Large intestine (tissue), 3 donors: ENCODE measurements around the gene RNLS. TPM values are rescaled to one million over a fixed set of nuclear protein-coding genes. Genes with fewer than 3 reads are reported as not detected.
A peak's percentile ranks its signal among the peaks of the same experiment; 100 is the strongest.

Experiments
- DNase-seq, 2 donors: peaks; one replicate each; pipeline versions ENCODE4 v3.0.0 to v3.0.0-alpha.2; 2013
- H3K27ac ChIP-seq: one replicate; pipeline ENCODE4 v1.5.1; 2013; ENCODE audit warnings: low read length
- H3K27me3 ChIP-seq: 2 replicates; pipeline ENCODE4 v1.6.1; 2013; ENCODE audit warnings: low read length; ENCODE audit not compliant: control insufficient read depth, insufficient read depth
- H3K36me3 ChIP-seq: 2 replicates; pipeline ENCODE4 v1.6.1; 2013; ENCODE audit warnings: low read length; ENCODE audit not compliant: control insufficient read depth, insufficient read depth
- H3K4me1 ChIP-seq: one replicate; pipeline ENCODE4 v1.6.1; 2013; ENCODE audit warnings: low read length; ENCODE audit not compliant: control insufficient read depth, insufficient read depth
- H3K4me3 ChIP-seq: one replicate; pipeline ENCODE4 v1.5.1; 2013; ENCODE audit warnings: low read length
- H3K9me3 ChIP-seq: one replicate; pipeline ENCODE4 v1.6.1; 2013; ENCODE audit warnings: mild to moderate bottlenecking, low read depth, low read length, moderate library complexity; ENCODE audit not compliant: control insufficient read depth
- WGBS: methylation state at CpG from one replicate; pipeline ENCODE4 v1.1.5; 2013; ENCODE audit warnings: low lambda C conversion rate; ENCODE audit not compliant: insufficient coverage; 5-methylcytosine and 5-hydroxymethylcytosine counted together
- polyA plus RNA-seq: library from polyadenylated mRNA; unstranded; fragments of 120-200 nt; gene quantifications from one replicate; pipeline ENCODE4 v1.2.1, GENCODE V29; 2013

The RNLS gene
- polyA plus RNA-seq, 1 donor: 19.5 TPM

DNA sequence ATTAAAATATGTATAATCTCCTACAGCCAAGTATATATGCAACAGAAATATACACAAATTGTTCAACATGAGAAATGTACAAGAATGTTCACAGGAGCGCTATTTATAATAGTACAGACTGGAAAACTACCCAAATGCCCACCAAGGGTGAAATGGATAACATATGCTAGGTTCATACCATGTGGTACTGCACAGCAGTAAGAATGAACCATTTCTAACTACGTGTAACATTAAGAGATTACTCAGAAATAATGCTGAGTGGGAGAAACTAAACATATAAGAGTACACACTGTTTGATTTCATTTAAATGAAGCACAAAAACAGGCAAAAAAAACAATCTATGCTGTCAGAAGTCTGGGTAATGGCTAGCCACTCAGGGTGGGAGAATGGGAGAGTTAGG, 45.8 kb downstream of the RNLS start:
- no peaks in the 10 kb centered on the region for H3K36me3 ChIP-seq
- H3K27me3 ChIP-seq: no peaks in the 10 kb centered on the region
- no peaks in the 10 kb centered on the region for H3K9me3 ChIP-seq
- no peak overlapping the region for H3K27ac ChIP-seq
- 80% methylated on average over 2 of the region's 2 CpGs for WGBS
- no peak for DNase-seq
- no peaks in the 10 kb centered on the region for H3K4me1 ChIP-seq
- no peak overlapping the region for H3K4me3 ChIP-seq

DNA sequence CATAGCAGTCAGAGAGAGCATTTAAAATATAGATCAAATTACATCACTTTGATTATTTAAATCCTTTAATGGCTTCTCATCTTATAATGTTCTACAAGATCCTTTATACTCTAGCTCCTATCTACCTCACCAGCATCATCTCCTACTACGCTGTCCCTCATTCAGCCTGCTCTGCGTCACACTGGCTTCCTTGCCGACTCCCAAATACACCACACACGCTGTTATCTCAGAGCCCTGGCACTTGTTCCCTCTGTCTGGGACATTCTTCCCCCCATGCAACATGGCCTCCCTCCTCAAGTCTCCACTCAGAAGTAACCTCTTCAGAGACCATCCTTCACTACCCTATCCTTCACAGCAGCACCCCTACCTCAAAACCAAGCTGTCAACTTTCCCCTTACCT, 46.7 kb downstream of the RNLS start:
- DNase-seq: no peak
- H3K36me3 ChIP-seq: no peaks in the 10 kb centered on the region
- H3K27me3 ChIP-seq: no peaks in the 10 kb centered on the region
- no peaks in the 10 kb centered on the region for H3K4me1 ChIP-seq
- no peak overlapping the region for H3K27ac ChIP-seq
- H3K9me3 ChIP-seq: no peaks in the 10 kb centered on the region
- H3K4me3 ChIP-seq: no peak overlapping the region
- 86% methylated on average over 3 of the region's 4 CpGs for WGBS

DNA sequence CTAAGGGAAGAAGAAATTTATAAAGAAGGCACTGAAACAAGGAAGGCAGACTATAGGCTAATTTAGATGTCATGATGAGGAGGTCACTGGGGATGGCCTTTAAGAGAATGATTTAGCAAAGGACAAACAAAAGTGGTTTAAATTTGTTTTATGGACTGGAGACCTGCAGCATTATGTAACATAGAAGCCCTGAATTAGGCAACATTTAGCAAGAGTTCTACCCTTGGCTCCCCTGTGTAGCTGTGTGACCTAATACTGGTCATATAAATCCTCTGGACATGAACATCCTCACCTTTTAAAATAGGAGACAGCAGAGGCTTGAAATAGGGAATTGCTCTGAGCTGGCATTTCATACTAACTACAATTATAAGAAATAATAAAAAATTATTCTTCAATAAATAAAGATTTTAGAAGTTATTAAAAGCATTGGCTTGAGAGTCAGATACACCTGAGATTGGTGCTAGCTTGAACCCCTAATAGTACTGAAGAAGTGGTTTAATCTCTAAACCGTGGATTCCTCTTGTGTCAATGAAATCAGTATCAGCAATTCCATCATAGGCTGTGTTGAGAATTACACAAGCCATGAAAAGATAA, 48.9 kb downstream of the RNLS start:
- no CpG with 5 or more reads among the region's 1 CpG for WGBS

DNA sequence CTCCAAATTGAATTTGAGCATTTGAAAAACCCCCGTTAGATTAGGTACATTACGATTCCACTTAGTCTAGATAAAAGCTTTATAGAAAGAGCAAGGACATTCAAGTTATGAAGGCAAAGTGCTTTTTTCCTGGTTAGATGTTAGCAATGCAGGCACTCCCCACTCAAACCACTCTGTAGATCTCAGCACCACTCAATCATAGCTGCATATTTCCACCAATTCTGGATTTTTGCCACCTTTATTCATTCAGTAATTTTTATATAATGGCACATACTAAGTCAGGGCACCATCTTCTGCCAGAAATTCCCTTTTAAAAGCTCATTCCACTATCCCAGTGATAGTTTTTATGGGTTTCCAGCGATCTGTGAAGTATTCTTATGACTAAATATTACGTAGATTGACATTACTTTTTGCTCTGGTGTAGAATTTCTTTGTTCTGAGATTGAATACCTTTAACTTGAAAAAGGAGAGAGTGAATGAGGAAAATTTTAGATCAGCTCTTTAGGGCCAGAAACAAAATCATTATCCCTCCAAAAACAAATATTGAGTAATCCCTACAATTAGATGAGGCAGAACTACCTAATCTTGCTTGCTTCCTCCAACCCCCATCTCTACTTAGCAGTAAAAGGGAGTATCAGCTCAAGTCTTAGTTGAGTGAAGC, 51.6 kb downstream of the RNLS start:
- H3K4me3 ChIP-seq: no peak overlapping the region
- no peaks in the 10 kb centered on the region for H3K36me3 ChIP-seq
- 100% methylated on average over 1 of the region's 4 CpGs for WGBS
- no peaks in the 10 kb centered on the region for H3K27me3 ChIP-seq
- H3K9me3 ChIP-seq: no peaks in the 10 kb centered on the region
- no peak for DNase-seq
- H3K4me1 ChIP-seq: no peaks in the 10 kb centered on the region
- H3K27ac ChIP-seq: no peak overlapping the region

More for the DNA sequence above, 48.9 kb downstream of the RNLS start:
- H3K27ac ChIP-seq: no peak overlapping the region
- no peaks in the 10 kb centered on the region for H3K4me1 ChIP-seq
- no peak overlapping the region for H3K4me3 ChIP-seq
- H3K27me3 ChIP-seq: no peaks in the 10 kb centered on the region
- H3K36me3 ChIP-seq: no peaks in the 10 kb centered on the region
- H3K9me3 ChIP-seq: no peaks in the 10 kb centered on the region
- DNase-seq: no peak

DNA sequence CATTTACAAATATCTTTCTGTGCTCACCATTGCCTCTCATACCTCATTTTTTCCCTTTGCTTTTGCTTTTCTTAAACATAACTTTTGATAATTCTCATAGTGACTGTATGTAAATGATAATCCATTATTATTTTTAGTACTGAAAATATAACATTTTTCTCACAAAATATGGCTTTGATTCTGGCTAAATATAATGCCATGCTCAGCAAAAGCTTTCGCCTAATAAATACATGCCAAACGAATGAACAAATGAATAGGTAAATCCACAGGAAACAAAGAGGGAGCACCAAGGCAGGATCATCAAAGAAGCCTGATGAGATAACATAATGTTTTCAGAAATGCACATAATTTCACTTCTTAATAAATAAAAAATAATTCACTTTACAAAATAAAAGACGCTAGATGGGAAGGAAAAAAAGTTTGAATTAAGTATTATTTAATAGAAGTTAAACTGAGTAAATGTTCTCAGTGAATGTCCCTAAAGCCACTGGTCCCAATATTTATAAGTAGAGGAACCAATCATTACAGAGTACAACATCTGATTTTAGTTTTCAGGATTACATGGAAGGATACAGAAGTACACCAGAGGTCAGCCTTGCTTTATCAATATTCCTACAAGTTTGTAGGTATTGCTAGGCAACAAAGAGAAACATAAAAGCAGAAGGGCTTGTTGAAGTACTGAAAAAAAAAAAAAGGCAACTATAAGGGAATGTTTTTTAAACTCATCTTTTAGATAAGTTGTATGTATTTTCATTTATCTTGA, 52.3 kb downstream of the RNLS start:
- no peak overlapping the region for H3K27ac ChIP-seq
- no peak overlapping the region for H3K4me3 ChIP-seq
- H3K9me3 ChIP-seq: no peaks in the 10 kb centered on the region
- WGBS: 69% methylated on average over 3 of the region's 3 CpGs
- H3K27me3 ChIP-seq: no peaks in the 10 kb centered on the region
- H3K4me1 ChIP-seq: no peaks in the 10 kb centered on the region
- DNase-seq: peak in 1 of 2 donors; percentile 14
- no peaks in the 10 kb centered on the region for H3K36me3 ChIP-seq

DNA sequence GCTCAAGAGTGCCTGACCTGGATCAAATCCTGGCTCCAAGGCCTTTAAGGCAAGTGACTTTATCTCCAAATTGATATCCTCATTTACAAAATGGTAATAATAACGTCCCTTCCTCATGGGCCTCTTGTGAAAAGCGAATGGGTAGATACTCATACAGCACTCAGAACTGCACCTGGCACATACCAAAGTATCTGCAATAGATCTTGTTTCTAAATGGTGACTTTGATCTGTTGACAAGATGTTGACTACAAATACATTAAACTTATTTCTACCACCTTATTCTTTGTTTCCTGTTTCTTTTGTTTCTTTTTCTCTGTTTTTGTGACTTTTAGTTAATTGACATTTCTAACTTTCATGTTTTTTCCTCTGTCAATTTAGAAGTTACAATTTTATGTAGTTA, 53.0 kb downstream of the RNLS start:
- Histone ChIP-seq H3K9me3 (no peaks in the 10 kb centered on the region), H3K36me3 (no peaks in the 10 kb centered on the region), H3K4me3 (no peak overlapping the region), H3K27me3 (no peaks in the 10 kb centered on the region), H3K27ac (no peak overlapping the region), H3K4me1 (no peaks in the 10 kb centered on the region)
- no peak for DNase-seq
- no CpG with 5 or more reads among the region's 2 CpGs for WGBS

DNA sequence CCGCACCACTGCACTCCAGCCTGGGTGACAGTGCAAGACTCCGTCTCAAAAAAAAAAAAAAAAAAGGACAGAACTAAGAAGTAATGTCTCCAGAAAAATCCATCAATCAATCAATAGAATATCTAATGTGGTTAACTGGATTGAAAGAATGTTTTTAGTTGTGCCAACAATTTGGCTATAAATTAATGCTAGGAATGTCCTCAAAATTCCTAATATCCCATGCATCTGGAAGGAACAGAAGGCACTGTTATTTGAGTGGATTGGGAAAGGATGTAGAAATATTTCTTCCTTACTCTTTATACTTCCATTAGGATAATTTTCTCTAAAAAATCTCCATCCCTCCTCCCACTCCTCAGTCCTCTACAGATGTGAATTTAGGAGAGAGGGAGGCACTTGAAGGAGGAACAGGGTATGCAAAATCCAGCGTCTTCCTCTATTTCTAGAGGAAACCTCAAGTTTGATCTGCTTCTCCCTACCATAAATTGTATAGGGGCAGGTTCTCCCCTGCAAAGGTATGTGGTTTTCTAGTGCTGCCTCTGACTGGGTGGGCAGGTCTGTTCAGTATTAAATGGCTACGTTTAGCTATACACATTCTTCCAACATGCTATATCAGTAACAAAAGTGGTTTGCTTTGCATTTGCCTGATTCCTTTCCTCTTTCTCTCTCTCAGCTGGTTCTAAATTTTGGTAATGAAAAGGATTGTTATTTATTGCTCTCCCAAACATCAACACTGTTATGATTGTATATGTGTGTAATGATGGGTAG, 54.1 kb downstream of the RNLS start:
- Histone ChIP-seq H3K27ac (no peak overlapping the region), H3K27me3 (no peaks in the 10 kb centered on the region)
- no CpG with 5 or more reads among the region's 4 CpGs for whole genome bisulfite sequencing

DNA sequence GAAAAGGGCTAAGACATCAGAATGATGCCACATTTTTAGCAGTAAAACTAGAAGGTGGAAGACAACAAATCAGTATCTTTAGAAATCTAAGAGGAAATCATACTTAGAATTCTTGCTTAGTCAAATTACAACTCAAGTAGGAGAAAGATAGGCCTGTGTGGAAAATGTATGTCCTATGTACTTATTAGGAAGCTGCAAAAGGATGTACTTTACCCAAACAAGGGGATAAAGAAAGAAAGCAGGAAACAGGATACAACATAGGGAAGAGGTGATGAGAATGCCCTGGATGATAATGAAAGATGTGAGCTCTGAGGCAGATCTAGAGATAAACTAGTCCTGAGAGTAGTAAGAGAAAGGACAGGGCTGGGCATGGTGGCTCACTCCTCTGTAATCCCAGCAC, 54.9 kb downstream of the RNLS start:
- no peak for DNase-seq
- Histone ChIP-seq H3K36me3 (no peaks in the 10 kb centered on the region), H3K4me3 (no peak overlapping the region), H3K27me3 (no peaks in the 10 kb centered on the region), H3K9me3 (no peaks in the 10 kb centered on the region), H3K27ac (no peak overlapping the region), H3K4me1 (peaks cover 3% of the 10 kb centered on the region)

More for the DNA sequence above, 54.1 kb downstream of the RNLS start:
- Histone ChIP-seq H3K4me3 (no peak overlapping the region), H3K9me3 (no peaks in the 10 kb centered on the region), H3K4me1 (peaks cover 3% of the 10 kb centered on the region), H3K36me3 (no peaks in the 10 kb centered on the region)
- DNase-seq: no peak

DNA sequence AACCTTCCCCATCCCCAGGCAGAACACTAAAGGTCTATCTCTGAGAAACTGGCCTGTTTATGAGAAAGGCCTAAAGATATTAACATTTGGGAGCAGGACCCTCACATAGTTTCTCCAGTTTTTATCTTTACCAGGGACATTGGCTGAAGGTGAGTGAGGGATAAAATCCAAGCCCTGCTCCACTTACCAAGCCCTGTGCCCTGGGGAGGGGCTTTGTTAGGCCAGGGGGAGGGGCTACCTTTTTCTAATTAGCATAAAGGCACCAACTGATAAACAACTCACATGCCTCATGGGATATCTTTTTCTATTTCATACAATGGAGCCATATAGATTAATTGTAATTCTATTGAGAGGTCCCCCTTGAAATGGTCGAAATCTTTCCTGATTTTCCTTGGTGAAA, 55.9 kb downstream of the RNLS start:
- peaks cover 3% of the 10 kb centered on the region for H3K4me1 ChIP-seq
- H3K4me3 ChIP-seq: no peak overlapping the region
- DNase-seq: no peak
- no peak overlapping the region for H3K27ac ChIP-seq
- H3K36me3 ChIP-seq: no peaks in the 10 kb centered on the region
- H3K9me3 ChIP-seq: no peaks in the 10 kb centered on the region
- H3K27me3 ChIP-seq: no peaks in the 10 kb centered on the region
- no CpG with 5 or more reads among the region's 1 CpG for WGBS

DNA sequence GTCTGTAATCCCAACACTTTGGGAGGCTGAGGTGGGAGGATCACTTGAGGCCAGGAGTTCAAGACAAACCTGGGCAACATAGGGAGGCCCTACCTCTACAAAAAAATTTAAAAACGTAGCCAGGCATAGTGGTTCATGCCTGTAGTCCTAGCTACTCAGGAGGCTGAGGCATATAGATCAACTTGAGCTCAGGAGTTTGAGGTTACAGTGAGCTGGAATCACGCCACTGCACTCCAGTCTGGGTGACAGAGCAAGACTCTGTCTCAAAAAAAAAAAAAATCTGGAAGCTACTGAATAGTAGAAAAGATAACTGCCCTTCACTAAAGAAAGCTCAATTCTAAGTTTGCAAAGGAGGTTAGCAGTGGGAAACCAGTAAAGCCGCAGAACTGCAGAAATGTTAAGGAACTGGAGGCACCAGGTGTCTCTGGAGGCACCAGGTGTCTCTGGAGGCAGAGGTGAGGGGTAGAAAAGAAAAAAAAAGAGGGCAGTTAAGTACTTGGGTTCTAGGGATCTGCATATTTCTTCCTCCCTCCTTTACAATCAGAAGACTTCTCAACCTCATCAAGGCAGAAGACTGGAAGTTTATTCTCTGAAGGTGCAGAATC, 56.5 kb downstream of the RNLS start:
- DNase-seq: no peak
- no peaks in the 10 kb centered on the region for H3K9me3 ChIP-seq
- no peak overlapping the region for H3K27ac ChIP-seq
- WGBS: no CpG with 5 or more reads among the region's 3 CpGs
- no peaks in the 10 kb centered on the region for H3K27me3 ChIP-seq
- peaks cover 3% of the 10 kb centered on the region for H3K4me1 ChIP-seq
- no peak overlapping the region for H3K4me3 ChIP-seq
- H3K36me3 ChIP-seq: no peaks in the 10 kb centered on the region
